A549 treated with DMSO at 1 μM for 4 hours (cell line): ENCODE data around the gene FOXL3. TPM values are rescaled to one million over a fixed set of nuclear protein-coding genes. Genes with fewer than 3 reads are reported as not detected.

Source experiments
- total RNA-seq: library from RNA; stranded (reverse); fragments of 200-300 nt; extraction: Qiagen RNA extraction; gene quantifications from 5 replicates; pipeline ENCODE4 v1.2.3, GENCODE V29; 2022; ENCODE audit warnings: low read depth

FOXL3 gene
- not detected in 5 replicates for total RNA-seq

DNA sequence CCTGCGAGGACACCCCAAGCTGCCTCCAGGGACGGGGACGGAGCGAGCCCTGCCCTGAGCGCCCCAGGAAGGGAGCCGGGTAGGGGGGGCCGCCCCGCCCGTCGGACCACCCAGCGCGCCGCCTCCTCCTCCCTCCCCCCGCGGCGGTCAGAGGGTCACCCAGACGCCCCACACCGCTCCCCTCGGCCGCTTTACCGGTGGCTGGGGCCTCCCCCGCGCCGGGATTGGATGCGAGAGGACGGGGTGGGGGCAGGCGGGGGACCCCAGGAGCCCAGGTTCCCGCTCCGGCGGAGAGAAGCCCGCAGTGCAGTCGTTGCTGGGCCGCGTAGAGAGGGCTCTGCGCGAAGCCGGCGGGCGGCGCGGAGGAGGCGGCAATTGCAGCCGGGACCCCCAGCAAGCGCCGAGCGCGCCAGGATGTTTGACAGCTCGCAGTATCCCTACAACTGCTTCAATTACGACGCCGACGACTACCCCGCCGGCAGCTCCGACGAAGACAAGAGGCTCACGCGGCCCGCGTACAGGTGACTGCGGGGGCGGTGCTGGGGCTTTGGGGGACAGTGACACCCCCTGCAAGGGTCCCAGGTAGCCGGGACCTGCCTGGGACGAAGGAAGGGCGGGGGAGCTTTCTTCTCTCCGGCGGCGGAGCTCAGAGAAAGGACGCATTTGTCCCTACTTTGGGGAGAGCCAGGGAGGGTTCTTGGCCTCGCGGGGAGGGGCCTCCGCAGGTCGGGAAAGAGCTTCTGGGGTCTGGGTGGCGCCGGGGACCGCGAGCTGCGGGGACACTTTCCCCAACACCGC, at the start of gene FOXL3:
TSS of gene FOXL3 (plus strand) at position 415 of the 798 bp plus-strand sequence. CDS start at position 415, 0 bp downstream.

Other genes starting within 250 kb of the FOXL3 start
- gene FAM20C, start 97.6 kb upstream of the FOXL3 start, total RNA-seq, result 28.9 to 38.5 TPM (median 33.6 TPM) in 5 replicates
- 35.0 to 39.5 TPM (median 35.6 TPM) in 5 replicates for gene PDGFA, start 229.7 kb downstream of the FOXL3 start, total RNA-seq